ENCODE data around the gene LIPC.
A peak's percentile ranks its signal among the peaks of the same experiment; 100 is the strongest.

Gene LIPC

GRCh38 chr15:58446521-58446920 is 14.7 kb downstream of the LIPC start:
- peak overlapping the region; percentile 33 for H3K27ac ChIP-seq (ENCODE audit: low read length)
- H3K79me2 ChIP-seq (ENCODE audit: insufficient read depth, low read length), result no peaks in the 10 kb centered on the region
- H3K4me3 ChIP-seq (ENCODE audit: low read depth in 1 of 2, low read length in 2 of 2), result no peak overlapping the region
- H2AFZ ChIP-seq (ENCODE audit: low read depth, low read length), result no peak overlapping the region
- TF ChIP-seq CTCF (IDR thresholded peaks at IDR 0.05; ENCODE audit: borderline replicate concordance, extremely low read depth, low read length, poor library complexity, severe bottlenecking) (no peak), EZH2 (IDR thresholded peaks at IDR 0.05; ENCODE audit: borderline replicate concordance, low read depth, low read length, severe bottlenecking) (no peak)
- no peaks in the 10 kb centered on the region for H3K9me3 ChIP-seq (ENCODE audit: insufficient read depth, low read length, severe bottlenecking)
- no peak overlapping the region for H3K4me2 ChIP-seq (ENCODE audit: insufficient read depth, low read length)
- H3K36me3 ChIP-seq (ENCODE audit: insufficient read depth, low read length), result no peaks in the 10 kb centered on the region
- H4K20me1 ChIP-seq (ENCODE audit: insufficient read depth, low read length), result no peaks in the 10 kb centered on the region
- H3K4me1 ChIP-seq (ENCODE audit: insufficient read depth, low read length), result peaks cover 28% of the 10 kb centered on the region
- ATAC-seq (ENCODE audit: insufficient read depth, low read depth) (no peak), DNase-seq (no peak)
- no peaks in the 10 kb centered on the region for H3K27me3 ChIP-seq (ENCODE audit: insufficient read depth, low read length, poor library complexity)
- no peak overlapping the region for H3K9ac ChIP-seq (ENCODE audit: low read depth, low read length)

- Histone ChIP-seq H3K27ac (ENCODE audit: low read length) (peak overlapping the region; percentile 63), H3K4me1 (ENCODE audit: insufficient read depth, low read length) (peaks cover 32% of the 10 kb centered on the region), H3K4me2 (ENCODE audit: insufficient read depth, low read length) (peak overlapping the region; percentile 44; the same call in 1 of the 2 replicates), H3K79me2 (ENCODE audit: insufficient read depth, low read length) (no peaks in the 10 kb centered on the region), H3K4me3 (ENCODE audit: low read depth in 1 of 2, low read length in 2 of 2) (no peak overlapping the region), H3K9ac (ENCODE audit: low read depth, low read length) (peak overlapping the region; percentile 23; the same call in 1 of the 2 replicates), H3K9me3 (ENCODE audit: insufficient read depth, low read length, severe bottlenecking) (no peaks in the 10 kb centered on the region), H3K27me3 (ENCODE audit: insufficient read depth, low read length, poor library complexity) (no peaks in the 10 kb centered on the region), H2AFZ (ENCODE audit: low read depth, low read length) (no peak overlapping the region), H4K20me1 (ENCODE audit: insufficient read depth, low read length) (no peaks in the 10 kb centered on the region), H3K36me3 (ENCODE audit: insufficient read depth, low read length) (no peaks in the 10 kb centered on the region)
- DNase-seq, result peak; percentile 74
- TF ChIP-seq EZH2 (IDR thresholded peaks at IDR 0.05; ENCODE audit: borderline replicate concordance, low read depth, low read length, severe bottlenecking), result no peak
- no peak for TF ChIP-seq CTCF (IDR thresholded peaks at IDR 0.05; ENCODE audit: borderline replicate concordance, extremely low read depth, low read length, poor library complexity, severe bottlenecking)
- ATAC-seq (ENCODE audit: insufficient read depth, low read depth), result peak; percentile 93
These were observed 15.7 kb downstream of the LIPC start for GRCh38 chr15:58447271-58448010.

GRCh38 chr15:58448331-58448730 is 16.5 kb downstream of the LIPC start:
- peaks cover 34% of the 10 kb centered on the region for H3K4me1 ChIP-seq (ENCODE audit: insufficient read depth, low read length)
- H3K9ac ChIP-seq (ENCODE audit: low read depth, low read length), result no peak overlapping the region

More at GRCh38 chr15:58448331-58448730, 16.5 kb downstream of the LIPC start:
- peak overlapping the region; percentile 63 for H3K27ac ChIP-seq (ENCODE audit: low read length)
- no peak overlapping the region for H3K4me3 ChIP-seq (ENCODE audit: low read depth in 1 of 2, low read length in 2 of 2)
- no peaks in the 10 kb centered on the region for H3K79me2 ChIP-seq (ENCODE audit: insufficient read depth, low read length)
- H3K9me3 ChIP-seq (ENCODE audit: insufficient read depth, low read length, severe bottlenecking), result no peaks in the 10 kb centered on the region
- DNase-seq (no peak), ATAC-seq (ENCODE audit: insufficient read depth, low read depth) (no peak)
- TF ChIP-seq CTCF (IDR thresholded peaks at IDR 0.05; ENCODE audit: borderline replicate concordance, extremely low read depth, low read length, poor library complexity, severe bottlenecking) (no peak), EZH2 (IDR thresholded peaks at IDR 0.05; ENCODE audit: borderline replicate concordance, low read depth, low read length, severe bottlenecking) (no peak)
- no peak overlapping the region for H2AFZ ChIP-seq (ENCODE audit: low read depth, low read length)
- no peaks in the 10 kb centered on the region for H4K20me1 ChIP-seq (ENCODE audit: insufficient read depth, low read length)
- H3K4me2 ChIP-seq (ENCODE audit: insufficient read depth, low read length), result no peak overlapping the region
- H3K27me3 ChIP-seq (ENCODE audit: insufficient read depth, low read length, poor library complexity), result no peaks in the 10 kb centered on the region
- no peaks in the 10 kb centered on the region for H3K36me3 ChIP-seq (ENCODE audit: insufficient read depth, low read length)

Measured in DND-41 (cell line).